IMR-90 (cell line): ENCODE measurements around the gene SPATA31C1. TPM values are rescaled to one million over a fixed set of nuclear protein-coding genes. Genes with fewer than 3 reads are reported as not detected.

Experiments used
- ATAC-seq: fragments of 200-7000 bp; cut with Tn5 transposase; 2 replicates; pipeline ENCODE4 v1.9.1; 2020; ENCODE audit warnings: low read depth, mild to moderate bottlenecking, moderate library complexity
- BruUV-seq: library from RNA; stranded (reverse); fragments of 400-500 nt; replicated peaks from 2 replicates; lab custom pipeline; 2021; lab: Mats Ljungman, UMichigan
- CTCF ChIA-PET: fragments of 300-600 bp; formaldehyde crosslinking; extraction: SDS; loops from one replicate; lab custom pipeline; 2021; ENCODE audit warnings: antibody characterized with exemption; lab: Yijun Ruan, JAX
- POLR2A ChIA-PET: fragments of 300-600 bp; sonication (Branson Sonifier 250); formaldehyde crosslinking; loops from one replicate; lab custom pipeline; 2022; ENCODE audit warnings: antibody characterized with exemption; ENCODE audit not compliant: unreplicated experiment; lab: Charles Lee
- DNase-seq: peaks from one replicate; pipeline ENCODE4 v3.0.0; 2013
- H2AFZ ChIP-seq: replicated peaks from 2 replicates; pipeline ENCODE3; 2013; ENCODE audit warnings: low read length, mild to moderate bottlenecking; ENCODE audit not compliant: poor library complexity
- H2AK5ac ChIP-seq: 2 replicates; pipeline ENCODE4 v1.6.1; 2013; ENCODE audit warnings: low read depth, low read length, inconsistent platforms
- H2AK9ac ChIP-seq: replicated peaks from 2 replicates; pipeline ENCODE3; 2013; ENCODE audit warnings: mild to moderate bottlenecking, low read depth, low read length, moderate library complexity; ENCODE audit not compliant: poor library complexity
- H2BK120ac ChIP-seq: 2 replicates; pipeline ENCODE4 v1.6.1; 2013; ENCODE audit warnings: low read depth, low read length, inconsistent platforms
- H2BK15ac ChIP-seq: 3 replicates; pipeline ENCODE4 v1.6.1; 2013; ENCODE audit warnings: low read depth, low read length, inconsistent platforms
- H2BK20ac ChIP-seq: 2 replicates; pipeline ENCODE4 v1.6.1; 2013; ENCODE audit warnings: low read depth, mild to moderate bottlenecking, inconsistent platforms, low read length, moderate library complexity
- H2BK5ac ChIP-seq: 2 replicates; pipeline ENCODE4 v1.6.1; 2013; ENCODE audit warnings: mild to moderate bottlenecking, low read depth, low read length, inconsistent platforms; ENCODE audit not compliant: poor library complexity, severe bottlenecking
- H3K14ac ChIP-seq: replicated peaks from 2 replicates; pipeline ENCODE4 v1.6.1; 2013; ENCODE audit warnings: low read depth, low read length, inconsistent platforms
- H3K18ac ChIP-seq: 2 replicates; pipeline ENCODE4 v1.6.1; 2013; ENCODE audit warnings: low read depth, low read length, control low read depth
- H3K23ac ChIP-seq: 2 replicates; pipeline ENCODE4 v1.6.1; 2013; ENCODE audit warnings: low read depth, low read length, inconsistent platforms
- H3K27ac ChIP-seq: 2 replicates; pipeline ENCODE4 v1.5.1; 2013; ENCODE audit warnings: mild to moderate bottlenecking, control low read depth, low read length; ENCODE audit not compliant: insufficient read depth
- H3K27me3 ChIP-seq: 2 replicates; pipeline ENCODE4 v1.6.1; 2013; ENCODE audit warnings: low read length; ENCODE audit not compliant: control insufficient read depth, insufficient read depth
- H3K36me3 ChIP-seq: 2 replicates; pipeline ENCODE4 v1.6.1; 2013; ENCODE audit warnings: low read length, mixed read lengths; ENCODE audit not compliant: control insufficient read depth, insufficient read depth
- H3K4ac ChIP-seq: 2 replicates; pipeline ENCODE4 v1.6.1; 2013; ENCODE audit warnings: low read depth, low read length, inconsistent platforms
- H3K4me1 ChIP-seq: 2 replicates; pipeline ENCODE4 v1.6.1; 2013; ENCODE audit warnings: low read length, mixed read lengths; ENCODE audit not compliant: control insufficient read depth, insufficient read depth
- H3K4me2 ChIP-seq: 2 replicates; pipeline ENCODE4 v1.6.1; 2013; ENCODE audit warnings: low read depth, mild to moderate bottlenecking, control low read depth, low read length, moderate library complexity
- H3K4me3 ChIP-seq: 2 replicates; pipeline ENCODE4 v1.5.1; 2013; ENCODE audit warnings: low read depth, mild to moderate bottlenecking, control low read depth, low read length, moderate library complexity; ENCODE audit not compliant: insufficient read depth
- H3K56ac ChIP-seq: 2 replicates; pipeline ENCODE4 v1.6.1; 2013; ENCODE audit warnings: low read length, inconsistent platforms; ENCODE audit not compliant: insufficient read depth; ENCODE audit errors: extremely low read depth
- H3K79me1 ChIP-seq, 2 experiments: 2 replicates each; pipeline ENCODE4 v1.6.1; 2013; ENCODE audit warnings: low read length in 2 of 2, inconsistent platforms in 1 of 2, low read depth in 1 of 2
- H3K9ac ChIP-seq: 2 replicates; pipeline ENCODE4 v1.6.1; 2013; ENCODE audit warnings: low read depth, low read length, control low read depth
- H3K9me1 ChIP-seq: 2 replicates; pipeline ENCODE4 v1.6.1; 2013; ENCODE audit warnings: low read length, inconsistent platforms; ENCODE audit not compliant: insufficient read depth
- H3K9me3 ChIP-seq: 2 replicates; pipeline ENCODE4 v1.6.1; 2013; ENCODE audit warnings: low read length; ENCODE audit not compliant: control insufficient read depth, insufficient read depth
- H4K20me1 ChIP-seq: 2 replicates; pipeline ENCODE4 v1.6.1; 2013; ENCODE audit warnings: low read length, inconsistent platforms; ENCODE audit not compliant: insufficient read depth
- H4K5ac ChIP-seq: 2 replicates; pipeline ENCODE4 v1.6.1; 2013; ENCODE audit warnings: mild to moderate bottlenecking, low read depth, low read length, control low read depth
- H4K8ac ChIP-seq, 2 experiments: 2 replicates each; pipeline ENCODE4 v1.6.1; 2013; ENCODE audit warnings: low read depth in 2 of 2, low read length in 2 of 2, control low read depth in 1 of 2, inconsistent platforms in 1 of 2
- H4K91ac ChIP-seq: 2 replicates; pipeline ENCODE4 v1.6.1; 2013; ENCODE audit warnings: low read depth, low read length, inconsistent platforms; ENCODE audit not compliant: insufficient read depth
- BHLHE40 ChIP-seq: fragments of 150-350 bp; IDR thresholded peaks from 2 replicates; pipeline ENCODE4 v1.6.1; 2016; ENCODE audit warnings: mild to moderate bottlenecking, low read depth, low read length
- FOS ChIP-seq: fragments of 150-350 bp; IDR thresholded peaks from 2 replicates; pipeline ENCODE4 v1.6.1; 2016; ENCODE audit warnings: low read depth, low read length
- NFE2L2 ChIP-seq: fragments of 150-350 bp; IDR thresholded peaks from 2 replicates; pipeline ENCODE4 v1.6.1; 2016; ENCODE audit warnings: low read depth, mild to moderate bottlenecking, low read length
- RFX5 ChIP-seq: IDR thresholded peaks from 2 replicates; pipeline ENCODE4 v1.8.0; 2012; ENCODE audit warnings: low read depth, mild to moderate bottlenecking, low read length, moderate library complexity
- WGBS, 2 experiments: methylation state at CpG; one replicate each; pipeline versions ENCODE4 v1.1.5 to v1.1.7; 2013; ENCODE audit warnings: missing lambda C conversion rate in 2 of 2; ENCODE audit not compliant: insufficient read length in 1 of 2; ENCODE audit errors: extremely low coverage in 2 of 2; 5-methylcytosine and 5-hydroxymethylcytosine counted together
- dilution Hi-C: fragments of 300-500 bp; cut with HindIII; formaldehyde crosslinking; loops from one replicate; pipeline ENCODE4 v1.14.3; 2018; ENCODE audit warnings: low sequenced_read_pairs; ENCODE audit not compliant: unreplicated experiment
- in situ Hi-C: fragments of 300-500 bp; cut with MboI; formaldehyde crosslinking; loops from 3 replicates; pipeline ENCODE4 v1.14.3; 2019; ENCODE audit warnings: low sequenced_read_pairs, inconsistent platforms, mixed read lengths
- intact Hi-C: fragments of 100-400 bp; cut with micrococcal nuclease; formaldehyde crosslinking; loops from 2 replicates; pipeline ENCODE4 v1.10.0; 2022
- polyA plus RNA-seq, 3 experiments: library from polyadenylated mRNA; depleted of rRNA; stranded (reverse); fragments of >200 nt; gene quantifications; 2 replicates each; pipeline ENCODE4 v1.2.3, GENCODE V29; 2012; ENCODE audit warnings: low replicate concordance in 1 of 3
- total RNA-seq: library from RNA; depleted of rRNA; stranded (reverse); fragments of >200 nt; gene quantifications from 2 replicates; pipeline ENCODE4 v1.2.3, GENCODE V29; 2012

SPATA31C1 gene
- total and polyA plus RNA-seq, 2 of the 4 experiments (the other 2 are of a cell fraction), result not detected

DNA sequence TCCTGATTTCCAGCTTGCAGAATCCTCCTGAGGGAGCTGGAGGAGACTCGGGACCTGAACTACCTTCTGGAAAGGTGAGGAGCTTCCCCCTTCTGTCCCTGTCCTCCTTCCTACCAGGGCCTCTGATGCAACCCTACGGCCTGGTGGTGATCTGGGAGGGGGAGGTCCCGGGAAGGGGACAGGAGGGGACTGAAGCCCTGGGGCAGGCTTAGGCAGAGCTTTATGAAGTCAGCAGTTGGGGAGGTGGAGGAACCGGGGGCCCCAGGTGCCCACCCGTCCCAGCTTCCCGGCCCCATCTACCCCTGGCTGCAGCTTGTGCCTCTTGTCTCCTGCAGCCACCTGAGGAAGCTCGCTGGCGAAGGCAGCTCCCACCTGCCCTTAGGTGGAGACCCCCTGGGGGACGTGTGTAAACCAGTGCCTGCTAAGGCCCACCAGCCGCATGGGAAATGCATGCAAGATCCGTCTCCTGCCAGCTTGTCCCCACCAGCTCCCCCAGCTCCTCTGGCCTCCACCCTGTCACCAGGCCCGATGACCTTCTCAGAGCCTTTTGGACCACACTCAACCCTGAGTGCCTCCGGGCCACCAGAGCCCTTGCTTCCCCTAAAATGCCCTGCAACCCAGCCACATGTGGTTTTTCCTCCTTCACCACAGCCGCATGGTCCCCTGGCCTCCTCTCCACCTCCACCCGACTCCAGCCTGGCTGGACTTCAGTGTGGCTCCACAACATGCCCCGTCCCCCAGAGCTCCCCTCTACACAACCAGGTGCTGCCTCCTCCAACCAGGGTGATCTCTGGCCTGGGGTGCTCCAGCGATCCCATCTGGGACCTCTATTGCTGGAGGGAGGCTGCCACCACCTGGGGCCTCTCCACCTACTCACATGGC is 32.9 kb upstream of the SPATA31C1 start (continued):
- TF ChIP-seq FOS, result no peak

DNA sequence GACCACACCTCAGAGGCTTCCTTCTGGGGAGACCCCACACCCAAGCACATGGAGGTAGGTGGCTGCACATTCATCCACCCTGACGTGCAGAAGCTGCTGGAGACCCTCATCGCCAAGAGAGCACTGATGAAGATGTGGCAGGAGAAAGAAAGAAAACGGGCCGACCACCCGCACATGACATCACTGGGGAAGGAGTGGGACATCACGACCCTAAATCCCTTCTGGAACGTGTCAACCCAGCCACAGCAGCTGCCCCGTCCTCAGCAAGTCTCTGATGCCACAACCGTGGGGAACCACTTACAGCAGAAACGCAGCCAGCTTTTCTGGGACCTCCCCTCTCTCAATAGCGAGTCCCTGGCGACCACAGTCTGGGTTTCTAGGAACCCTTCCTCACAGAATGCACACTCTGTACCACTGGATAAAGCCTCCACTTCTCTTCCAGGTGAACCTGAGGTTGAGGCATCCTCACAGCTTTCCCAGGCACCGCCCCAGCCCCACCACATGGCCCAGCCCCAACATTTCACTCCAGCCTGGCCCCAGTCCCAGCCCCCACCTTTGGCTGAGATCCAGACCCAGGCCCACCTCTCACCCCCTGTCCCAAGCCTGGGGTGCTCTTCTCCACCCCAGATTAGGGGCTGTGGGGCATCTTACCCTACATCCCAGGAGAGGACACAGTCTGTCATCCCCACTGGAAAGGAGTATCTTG is 32.1 kb upstream of the SPATA31C1 start:
- intact Hi-C loops (no loop called here), in situ Hi-C loops (no loop called here), dilution Hi-C loops (no loop called here)
- Histone ChIP-seq H3K4me3 (no peak overlapping the region), H2AFZ (no peak overlapping the region), H2BK20ac (no peak overlapping the region), H3K4ac (no peak overlapping the region), H3K23ac (no peak overlapping the region), H3K9me1 (no peaks in the 10 kb centered on the region), H3K4me1 (no peaks in the 10 kb centered on the region), H3K27me3 (no peaks in the 10 kb centered on the region), H3K18ac (no peak overlapping the region), H3K79me1 (no peaks in the 10 kb centered on the region), H2AK5ac (no peak overlapping the region), H2BK15ac (no peak overlapping the region), H4K8ac (no peak overlapping the region), H3K14ac (no peak overlapping the region), H2BK120ac (no peak overlapping the region), H4K5ac (no peak overlapping the region), H4K91ac (no peak overlapping the region), H3K4me2 (no peak overlapping the region), H4K20me1 (no peaks in the 10 kb centered on the region), H3K9ac (no peak overlapping the region), H2AK9ac (no peak overlapping the region), H3K36me3 (no peaks in the 10 kb centered on the region), H3K27ac (no peak overlapping the region), H2BK5ac (no peak overlapping the region), H3K9me3 (no peaks in the 10 kb centered on the region), H3K56ac (no peak overlapping the region)
- WGBS, 2 experiments, result 82% methylated on average over 11 of the region's 13 CpGs; no CpG with 5 or more reads in 1 of the 2 experiments
- TF ChIP-seq BHLHE40 (no peak), RFX5 (no peak), NFE2L2 (no peak)
- DNase-seq, result no peak
- BruUV-seq, result no TSS peak
- no peak for ATAC-seq
- POLR2A ChIA-PET, result no interaction called here
- CTCF ChIA-PET, result no interaction called here
